HG03103 (cell line): ENCODE results near the gene WDR20.

Experiments used
- ATAC-seq: cut with Tn5 transposase; IDR thresholded peaks from one replicate; pipeline ENCODE4 v1.9.1; 2021; ENCODE audit warnings: low read depth; ENCODE audit not compliant: unreplicated experiment

WDR20 gene

DNA sequence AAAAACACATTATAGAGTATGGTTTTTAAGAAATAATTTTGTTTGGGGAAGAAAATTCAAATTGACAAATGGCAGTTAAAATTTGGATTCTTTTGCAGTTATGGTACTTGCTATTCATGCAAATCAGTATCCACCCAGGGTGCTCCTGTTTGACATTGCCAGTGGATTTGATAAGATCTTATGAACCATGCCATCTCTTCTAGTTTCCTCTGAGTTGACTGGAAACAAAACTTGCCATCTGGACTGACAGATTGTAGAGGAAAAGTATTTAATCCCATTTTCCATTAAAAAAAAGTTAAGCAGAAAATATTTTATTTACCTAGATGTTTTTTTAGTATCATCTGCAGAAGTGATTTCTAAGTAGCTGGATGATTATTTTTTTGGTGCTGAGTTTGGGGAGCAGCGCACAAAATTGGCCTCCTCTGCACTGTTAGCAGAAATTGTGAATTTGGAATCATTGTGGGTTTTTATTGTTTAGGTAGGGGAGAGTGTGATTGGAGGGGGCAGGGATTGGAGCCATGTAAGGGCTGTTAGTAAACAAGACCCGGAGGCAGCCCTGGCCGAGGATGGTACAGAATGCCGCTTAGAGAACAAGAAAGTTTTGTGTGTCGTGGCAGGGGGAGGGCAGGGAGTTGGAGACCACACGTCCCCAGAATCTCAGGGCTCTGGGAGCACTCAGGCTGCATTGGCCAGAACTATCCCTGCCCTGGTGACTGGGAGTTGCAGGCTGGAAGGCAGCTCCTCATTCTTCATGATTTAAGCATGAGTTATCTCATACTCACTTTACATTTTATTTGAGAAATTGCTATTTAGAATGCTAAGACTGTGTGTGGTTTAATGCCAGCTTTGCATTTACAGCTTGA, 56.6 kb downstream of the WDR20 start:
- no peak for ATAC-seq

DNA sequence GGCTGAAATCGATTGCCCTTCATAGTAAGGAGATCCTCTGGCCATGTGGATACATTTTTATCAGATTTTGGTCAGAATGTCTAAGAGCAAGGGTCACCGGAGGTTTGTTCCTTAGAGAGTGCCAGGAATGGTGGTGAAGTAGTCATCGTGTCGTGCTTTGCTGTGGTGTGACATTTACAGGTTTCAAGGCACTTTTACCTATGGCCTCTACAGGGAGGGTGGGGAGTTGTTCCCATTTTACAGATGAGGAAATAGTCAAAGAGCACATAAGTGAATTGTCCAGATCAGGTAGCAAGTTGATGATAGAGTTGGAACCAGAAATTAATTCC, 57.2 kb downstream of the WDR20 start:
- no peak for ATAC-seq

GRCh38 chr14:102197317-102197853, 57.7 kb downstream of the WDR20 start:
- no peak for ATAC-seq

DNA sequence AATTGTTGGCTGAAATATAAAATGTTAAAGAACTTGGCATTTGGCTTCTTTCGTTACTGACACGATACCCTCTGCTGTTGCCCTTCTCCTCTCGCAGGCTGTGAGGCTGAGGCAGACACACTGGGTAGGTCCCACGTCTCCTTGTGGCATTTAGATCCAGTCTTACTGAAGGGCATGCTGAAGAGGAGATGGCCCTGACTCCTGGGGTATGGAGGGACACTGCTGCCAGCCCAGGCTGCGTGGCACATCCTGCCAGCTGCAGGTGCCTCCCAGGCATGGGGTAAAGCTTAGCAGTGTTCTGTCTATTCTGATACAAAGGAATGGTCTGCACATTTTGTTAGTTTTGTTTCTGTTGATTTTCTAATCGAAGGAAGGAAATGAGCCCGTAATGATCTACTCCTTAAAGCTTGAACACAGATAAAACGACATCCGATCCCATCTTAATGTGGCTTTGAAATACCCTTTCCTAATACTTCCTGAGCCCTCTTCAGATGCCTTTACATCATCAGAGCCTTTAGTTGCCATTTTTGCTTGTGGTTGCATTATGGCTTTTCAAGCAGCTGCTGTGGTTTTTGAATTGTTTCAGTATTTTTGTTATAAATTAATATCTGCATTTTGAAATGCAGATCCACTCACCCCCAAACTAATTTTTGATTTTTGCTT, 61.1 kb downstream of the WDR20 start:
- ATAC-seq = no peak

GRCh38 chr14:102201353-102201738, 61.6 kb downstream of the WDR20 start:
- ATAC-seq = no peak

- ATAC-seq = no peak
These were observed 62.1 kb downstream of the WDR20 start for GRCh38 chr14:102201776-102202175.

GRCh38 chr14:102202944-102203343, 63.2 kb downstream of the WDR20 start:
- no peak for ATAC-seq

DNA sequence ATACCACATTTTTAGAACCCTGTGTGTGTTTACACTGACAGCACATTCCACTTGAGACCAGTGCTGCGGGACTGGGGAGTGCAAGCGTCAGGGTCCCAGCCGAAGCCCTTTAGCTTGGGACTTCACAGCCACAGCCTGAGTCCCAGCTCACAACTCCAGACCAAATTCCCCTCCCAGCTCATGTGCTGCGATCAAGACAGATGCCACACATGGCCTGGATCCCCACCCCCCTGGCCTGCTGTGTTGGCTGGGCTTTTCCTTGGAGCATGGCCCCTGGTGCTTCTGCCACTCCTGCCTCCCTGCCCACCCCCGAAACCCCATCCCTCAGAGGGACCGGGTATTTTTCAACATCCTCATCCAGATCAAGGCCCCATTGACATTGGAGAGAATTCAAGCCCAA, 63.7 kb downstream of the WDR20 start:
- ATAC-seq = no peak

DNA sequence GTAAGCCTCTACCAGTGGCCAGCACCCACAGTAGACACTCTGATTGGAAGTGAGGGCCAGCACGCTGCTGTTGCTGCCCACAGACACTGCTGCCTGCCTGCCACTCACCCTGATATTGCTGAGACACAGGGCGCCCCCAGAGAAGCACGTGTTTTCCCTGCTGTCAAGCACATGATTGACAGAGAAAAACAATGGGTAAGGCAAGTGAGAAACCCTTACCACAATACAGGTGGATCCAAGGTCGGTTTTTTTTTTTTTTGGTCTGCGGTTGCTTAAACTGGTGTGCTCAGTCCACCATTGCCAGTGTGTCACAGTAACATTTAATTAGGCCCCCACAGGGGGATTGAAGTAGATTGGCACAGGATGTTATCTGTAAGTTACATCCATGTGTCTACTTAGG, 65.9 kb downstream of the WDR20 start:
- no peak for ATAC-seq

DNA sequence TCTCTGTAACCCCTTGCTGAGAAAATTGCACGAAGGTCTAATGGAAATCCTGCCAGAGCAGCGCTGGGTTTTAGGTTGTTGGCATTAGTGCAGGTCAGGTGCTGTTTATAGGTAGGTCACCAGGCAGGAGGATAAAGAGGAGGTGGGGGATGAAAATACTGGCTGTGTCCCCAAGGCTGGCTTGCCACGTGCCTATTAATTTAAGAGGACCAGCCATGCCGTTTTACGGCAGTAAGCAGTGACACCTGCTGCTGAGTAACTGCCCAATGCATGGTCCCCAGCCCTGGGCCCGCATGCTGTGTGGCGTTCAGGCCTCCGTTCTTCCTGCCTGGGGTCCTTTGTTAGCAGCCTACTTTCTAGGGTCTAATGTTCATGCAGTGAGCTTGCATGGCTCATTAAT, 67.2 kb downstream of the WDR20 start:
- no peak for ATAC-seq

GRCh38 chr14:102207831-102208365, 68.2 kb downstream of the WDR20 start:
- no peak for ATAC-seq

DNA sequence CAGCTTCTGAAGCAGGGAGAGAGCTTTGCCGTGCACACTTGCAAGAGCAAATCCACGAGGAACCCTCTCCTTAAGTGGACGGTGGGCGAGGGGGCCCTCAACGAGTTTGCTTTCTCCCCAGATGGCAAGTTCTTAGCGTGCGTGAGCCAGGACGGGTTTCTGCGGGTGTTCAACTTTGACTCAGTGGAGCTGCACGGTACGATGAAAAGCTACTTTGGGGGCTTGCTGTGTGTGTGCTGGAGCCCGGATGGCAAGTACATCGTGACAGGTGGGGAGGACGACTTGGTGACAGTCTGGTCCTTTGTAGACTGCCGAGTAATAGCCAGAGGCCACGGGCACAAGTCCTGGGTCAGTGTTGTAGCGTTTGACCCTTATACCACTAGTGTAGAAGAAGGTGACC, 69.0 kb downstream of the WDR20 start:
- ATAC-seq = no peak

- ATAC-seq = no peak
These were observed 69.7 kb downstream of the WDR20 start for GRCh38 chr14:102209224-102209966.

DNA sequence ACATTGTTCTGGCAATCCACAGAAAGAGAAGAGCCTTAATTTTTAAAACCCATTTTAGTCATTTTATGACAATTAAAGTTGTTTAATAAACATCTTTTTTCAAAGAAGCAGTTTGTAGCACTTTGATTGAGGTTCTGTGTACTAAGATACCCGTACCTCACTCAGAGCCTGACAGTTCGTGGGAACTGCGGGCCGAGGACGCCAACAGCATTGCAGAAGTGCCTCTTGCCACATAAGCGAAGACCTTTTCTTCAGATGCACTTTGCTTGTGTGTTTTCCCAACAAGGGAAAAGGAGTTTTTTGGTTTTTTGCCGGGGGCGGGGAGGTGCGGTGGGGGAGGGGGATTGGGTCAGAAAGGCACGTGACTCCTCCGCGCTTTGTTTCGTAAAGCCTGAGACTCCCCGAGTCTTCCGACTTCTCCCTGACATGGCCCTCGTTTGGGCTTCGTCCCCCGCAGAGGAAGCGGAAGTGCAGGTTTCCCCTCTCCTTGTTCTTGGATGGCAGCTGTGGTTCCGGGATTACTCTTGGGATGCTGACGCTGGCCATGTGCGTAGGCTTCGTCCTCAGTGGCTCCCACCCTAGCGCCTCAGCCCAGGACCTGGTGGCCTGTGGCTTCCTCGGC, 70.8 kb downstream of the WDR20 start:
- no peak for ATAC-seq

DNA sequence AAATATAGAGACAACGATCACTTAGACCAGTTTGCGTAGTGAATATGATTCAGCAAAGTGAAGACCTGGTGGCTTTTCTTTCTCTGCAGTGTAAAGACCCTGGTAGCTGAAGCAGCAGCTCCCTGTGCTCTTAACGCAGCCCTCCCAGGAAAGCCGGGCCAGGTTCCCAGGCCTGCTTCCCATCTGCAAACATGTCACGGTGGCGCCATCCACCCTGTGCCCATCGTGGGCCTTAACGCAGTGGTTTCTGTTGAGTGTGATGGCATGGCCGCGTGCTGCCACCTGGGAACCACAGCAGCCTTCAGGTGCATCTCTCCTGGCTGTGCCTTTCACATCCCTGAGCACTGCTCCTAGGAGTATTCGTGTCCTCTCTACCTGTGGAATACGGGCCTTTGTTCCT, 71.5 kb downstream of the WDR20 start:
- no peak for ATAC-seq

DNA sequence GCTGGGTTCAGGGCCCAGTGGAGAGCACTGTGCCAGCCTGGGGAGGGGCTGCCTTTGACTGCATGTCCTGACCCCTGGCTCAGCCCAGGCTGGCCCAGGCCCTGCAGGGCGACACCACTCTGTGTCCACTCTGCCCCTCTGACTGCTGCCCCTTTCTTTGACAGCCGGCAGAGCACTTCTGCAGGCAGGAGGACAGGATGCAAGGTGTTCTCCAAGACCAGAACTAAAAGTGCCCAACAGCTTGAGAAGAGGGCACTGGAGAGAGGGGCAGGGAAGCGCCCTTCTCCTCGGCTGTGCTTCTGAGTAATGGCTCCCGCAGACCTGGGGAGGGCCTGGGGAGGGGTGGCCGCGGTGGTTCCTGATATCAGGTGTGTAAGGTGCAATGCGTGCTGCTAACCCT, 72.7 kb downstream of the WDR20 start:
- ATAC-seq = no peak

DNA sequence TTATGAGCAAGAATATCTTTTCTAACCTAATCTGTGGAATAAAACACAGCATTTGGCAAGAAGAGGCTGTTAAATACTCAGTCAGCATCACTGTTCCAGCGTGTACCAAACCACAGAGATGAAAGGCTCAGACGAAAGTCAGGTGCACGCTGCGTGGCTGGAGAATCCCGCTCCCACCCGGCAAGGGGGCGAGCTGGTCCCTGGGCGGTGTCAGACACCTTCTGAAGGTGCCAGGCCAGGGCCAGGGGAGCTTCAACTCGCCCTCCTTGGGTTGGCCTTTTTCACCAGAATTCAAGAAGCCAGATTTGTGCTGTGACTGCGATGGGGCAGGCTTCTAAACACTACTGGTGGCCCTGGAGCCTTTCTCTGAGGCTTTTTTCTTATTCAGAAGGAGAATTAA, 73.1 kb downstream of the WDR20 start:
- ATAC-seq = no peak

- no peak for ATAC-seq
These were observed 73.8 kb downstream of the WDR20 start for GRCh38 chr14:102213470-102213869.

DNA sequence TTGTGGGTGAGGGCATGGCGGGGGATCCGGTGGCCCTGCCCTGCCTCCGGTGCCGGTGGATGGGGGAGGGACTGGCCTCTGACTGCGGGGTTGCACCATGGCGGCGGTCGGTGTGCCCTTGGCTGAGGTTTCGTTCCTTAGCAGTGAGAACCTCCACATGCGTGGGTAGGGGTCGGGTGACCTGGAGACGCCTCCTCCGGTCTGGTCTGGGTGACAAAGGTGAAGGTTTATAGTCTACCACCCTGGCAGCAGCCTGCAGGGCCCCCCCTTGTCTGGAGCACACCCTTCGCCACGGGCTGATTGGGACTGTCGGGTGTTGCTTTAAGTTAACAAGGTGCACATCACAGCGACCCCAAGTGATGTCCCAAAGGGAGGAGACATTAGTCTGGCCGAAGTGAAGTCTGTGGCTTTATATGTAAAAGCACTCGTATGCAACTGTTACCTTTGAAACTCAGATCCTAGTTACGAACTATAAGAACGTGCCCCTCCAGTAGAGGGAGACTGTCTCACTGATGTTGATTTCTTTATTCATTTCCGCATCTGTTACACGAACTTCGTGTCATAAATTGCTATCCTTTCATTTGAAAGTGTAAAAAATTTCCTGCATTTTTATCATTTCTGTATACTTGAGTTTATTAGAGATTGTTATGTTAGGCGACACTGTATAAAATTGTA, 74.4 kb downstream of the WDR20 start:
- ATAC-seq = no peak

DNA sequence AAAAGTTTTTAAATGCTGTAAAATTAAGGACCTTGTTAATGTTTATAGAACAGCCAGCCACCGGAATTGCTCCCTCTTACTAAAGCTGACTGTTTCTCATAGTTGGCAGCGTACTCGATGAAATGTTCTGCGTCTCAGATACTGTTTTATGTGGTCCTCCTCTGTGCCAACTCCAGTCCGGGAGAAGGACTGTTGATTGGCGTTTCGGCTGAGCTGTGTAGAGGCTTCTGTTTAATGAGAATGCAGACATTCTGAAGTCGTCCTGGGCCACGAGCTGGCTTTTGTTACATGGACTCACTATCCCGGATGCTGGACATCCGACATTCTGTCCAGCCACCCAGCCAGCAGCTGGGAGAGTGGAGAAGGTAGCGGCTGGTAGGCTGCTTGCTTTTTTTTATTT, 75.4 kb downstream of the WDR20 start:
- ATAC-seq = no peak
